Left ventricle myocardium inferior (tissue), 1 donor: ENCODE data around the gene TYMP. TPM values are rescaled to one million over a fixed set of nuclear protein-coding genes. Genes with fewer than 3 reads are reported as not detected.

Experiments used
- DNase-seq: peaks from one replicate; pipeline ENCODE4 v3.0.0-alpha.2; 2020
- H3K27ac ChIP-seq: fragments of 200-600 bp; replicated peaks from 2 replicates; pipeline ENCODE4 v1.8.0; 2021
- H3K27me3 ChIP-seq: fragments of 200-600 bp; 2 replicates; pipeline ENCODE4 v1.8.0; 2021; ENCODE audit warnings: low read depth
- H3K36me3 ChIP-seq: fragments of 200-600 bp; 2 replicates; pipeline ENCODE4 v1.8.0; 2021
- H3K4me1 ChIP-seq: fragments of 200-600 bp; 2 replicates; pipeline ENCODE4 v1.8.0; 2021
- H3K4me3 ChIP-seq: fragments of 200-600 bp; 2 replicates; pipeline ENCODE4 v1.8.0; 2021; ENCODE audit warnings: mild to moderate bottlenecking, moderate library complexity
- H3K9me3 ChIP-seq: fragments of 200-600 bp; replicated peaks from 2 replicates; pipeline ENCODE4 v1.8.0; 2021
- intact Hi-C: fragments of 100-400 bp; cut with micrococcal nuclease; formaldehyde crosslinking; loops from one replicate; pipeline ENCODE4 v1.11.0; 2022
- total RNA-seq: library from RNA; stranded (reverse); fragmentation: NEBNext Ultra II Directional; extraction: Animal tissue kit (Norgen Biotek cat#: 25700); gene quantifications from one replicate; pipeline ENCODE4 v1.2.1, GENCODE V29; 2021
- TF ChIP-seq, protein P1 (sequence below): fragments of 200-600 bp; IDR thresholded peaks from 2 replicates; pipeline ENCODE4 v1.8.0; 2021; ENCODE audit warnings: antibody characterized with exemption, mild to moderate bottlenecking, borderline replicate concordance
- donor health status: DM: no; HTN: yes; CAD: no; lungs with severe emphysema.

TYMP gene
- total RNA-seq, 1 donor from 2014 or later = 11.6 TPM

DNA sequence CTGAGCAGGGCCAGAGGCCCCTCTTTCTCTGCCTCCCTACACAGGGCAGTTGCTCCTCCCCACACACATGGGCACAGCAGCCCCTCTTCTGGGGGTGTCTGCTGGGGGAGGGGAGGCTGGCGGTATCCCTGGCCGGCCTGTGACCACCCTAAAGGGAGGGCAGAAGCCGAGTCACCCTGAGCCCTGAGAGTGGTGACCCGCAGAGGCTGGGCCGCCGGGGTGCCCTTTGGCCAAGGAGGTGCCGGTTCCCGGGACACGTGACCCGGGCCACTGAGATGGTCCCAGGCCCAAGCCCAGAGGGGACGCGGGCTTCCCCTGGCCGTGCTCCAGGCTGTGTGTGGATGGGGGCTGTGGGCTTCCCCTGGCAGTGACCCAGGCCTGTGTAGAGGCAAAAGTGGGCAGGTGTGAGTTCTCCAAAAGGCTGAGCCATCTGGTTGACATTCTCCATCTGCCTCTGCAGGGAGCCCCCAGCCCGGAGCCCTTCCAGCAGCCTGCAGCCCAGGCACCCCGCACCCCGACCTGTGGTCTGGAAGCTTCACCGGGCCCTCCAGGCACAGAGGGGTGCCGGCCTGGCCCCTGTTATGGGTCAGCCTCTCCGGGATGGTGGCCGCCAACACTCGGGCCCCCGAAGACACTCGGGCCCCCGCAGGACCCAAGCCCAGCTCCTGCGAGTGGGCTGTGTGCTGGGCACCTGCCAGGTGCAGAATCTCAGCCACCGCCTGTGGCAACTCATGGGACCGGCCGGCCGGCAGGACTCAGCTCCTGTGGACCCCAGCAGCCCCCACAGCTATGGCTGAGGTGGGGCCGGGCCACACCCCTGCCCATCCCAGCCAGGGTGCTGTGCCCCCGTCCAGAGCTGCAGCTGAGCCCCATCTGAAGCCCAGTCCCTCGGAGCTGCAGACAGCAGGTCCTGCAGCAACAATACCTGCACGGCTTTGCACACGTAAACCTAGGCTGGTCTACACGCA, 47.4 kb downstream of the TYMP start:
- H3K4me1 ChIP-seq = peaks cover 15% of the 10 kb centered on the region
- no peak for DNase-seq
- no peak overlapping the region for H3K27ac ChIP-seq
- intact Hi-C loops = no loop called here
- H3K9me3 ChIP-seq = no peaks in the 10 kb centered on the region
- peaks cover 93% of the 10 kb centered on the region for H3K27me3 ChIP-seq
- H3K4me3 ChIP-seq = peak overlapping the region; percentile 63
- no peaks in the 10 kb centered on the region for H3K36me3 ChIP-seq
- TF ChIP-seq, protein P1, sequence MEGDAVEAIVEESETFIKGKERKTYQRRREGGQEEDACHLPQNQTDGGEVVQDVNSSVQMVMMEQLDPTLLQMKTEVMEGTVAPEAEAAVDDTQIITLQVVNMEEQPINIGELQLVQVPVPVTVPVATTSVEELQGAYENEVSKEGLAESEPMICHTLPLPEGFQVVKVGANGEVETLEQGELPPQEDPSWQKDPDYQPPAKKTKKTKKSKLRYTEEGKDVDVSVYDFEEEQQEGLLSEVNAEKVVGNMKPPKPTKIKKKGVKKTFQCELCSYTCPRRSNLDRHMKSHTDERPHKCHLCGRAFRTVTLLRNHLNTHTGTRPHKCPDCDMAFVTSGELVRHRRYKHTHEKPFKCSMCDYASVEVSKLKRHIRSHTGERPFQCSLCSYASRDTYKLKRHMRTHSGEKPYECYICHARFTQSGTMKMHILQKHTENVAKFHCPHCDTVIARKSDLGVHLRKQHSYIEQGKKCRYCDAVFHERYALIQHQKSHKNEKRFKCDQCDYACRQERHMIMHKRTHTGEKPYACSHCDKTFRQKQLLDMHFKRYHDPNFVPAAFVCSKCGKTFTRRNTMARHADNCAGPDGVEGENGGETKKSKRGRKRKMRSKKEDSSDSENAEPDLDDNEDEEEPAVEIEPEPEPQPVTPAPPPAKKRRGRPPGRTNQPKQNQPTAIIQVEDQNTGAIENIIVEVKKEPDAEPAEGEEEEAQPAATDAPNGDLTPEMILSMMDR = no peak

DNA sequence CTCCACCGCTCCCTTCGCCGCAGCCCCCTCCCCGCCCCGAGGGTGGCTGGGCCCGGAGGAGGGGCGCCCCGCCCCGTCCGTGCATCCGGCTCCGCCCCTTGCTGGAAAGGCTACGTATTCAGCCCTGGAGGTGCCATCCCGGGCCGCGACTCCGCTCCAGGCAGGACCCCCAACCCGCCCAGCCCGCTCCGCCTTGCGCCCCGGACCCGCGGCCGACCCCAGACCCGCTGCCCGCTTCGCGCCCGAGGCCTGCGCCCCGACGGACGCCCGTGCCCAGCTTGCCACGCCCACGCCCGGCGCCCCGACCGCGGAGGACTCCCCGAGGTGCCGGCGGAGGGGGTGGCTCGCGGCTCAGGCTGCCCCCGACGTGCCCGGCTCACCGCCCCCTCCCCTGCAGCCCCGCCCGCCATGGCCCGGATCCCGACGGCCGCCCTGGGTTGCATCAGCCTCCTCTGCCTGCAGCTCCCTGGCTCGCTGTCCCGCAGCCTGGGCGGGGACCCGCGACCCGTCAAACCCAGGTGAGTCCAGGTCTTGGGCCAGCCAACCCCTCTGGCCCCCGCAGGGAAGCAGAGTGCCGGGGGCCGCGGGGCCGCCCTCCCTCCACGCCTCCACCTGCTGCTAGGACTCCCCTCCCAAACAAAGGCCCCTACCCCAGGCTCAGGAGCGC, 48.2 kb downstream of the TYMP start, which contains the start of gene ADM2:
Gene ADM2 (plus strand): TSS at position 104 of the 667 bp plus-strand sequence. CDS start 305 bp downstream, at position 409.
- TF ChIP-seq, protein P1 = no peak
- Histone ChIP-seq H3K36me3 (no peaks in the 10 kb centered on the region), H3K9me3 (no peaks in the 10 kb centered on the region), H3K27me3 (peaks cover 85% of the 10 kb centered on the region), H3K4me1 (peaks cover 15% of the 10 kb centered on the region), H3K4me3 (peak within 1 kb of the TSS; percentile 63), H3K27ac (no peak within 1 kb of the TSS)
- DNase-seq = no peak
- intact Hi-C loops = no loop called here

DNA sequence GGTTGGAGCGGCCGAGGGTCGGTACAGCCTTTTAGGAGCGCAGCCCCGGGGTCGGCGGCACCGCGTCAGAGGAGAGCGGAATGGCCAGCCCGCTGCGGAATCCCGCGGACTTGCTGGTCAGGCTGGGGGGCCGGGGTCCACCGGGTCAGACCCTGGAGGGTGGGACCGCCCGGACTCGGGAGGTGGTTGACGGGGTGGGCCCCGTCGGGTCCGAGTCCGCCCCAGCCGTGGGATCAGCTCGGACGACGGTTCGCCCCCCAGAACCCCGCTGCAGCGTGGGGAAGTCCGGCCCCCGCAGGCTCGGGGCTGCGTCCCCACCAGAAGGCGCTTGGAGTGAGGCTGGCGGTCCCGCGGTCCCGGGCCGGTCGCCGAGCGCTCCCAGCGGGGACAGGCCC, 48.8 kb downstream of the TYMP start:
- Histone ChIP-seq H3K4me3 (peak overlapping the region; percentile 63), H3K36me3 (no peaks in the 10 kb centered on the region), H3K4me1 (peaks cover 15% of the 10 kb centered on the region), H3K27ac (no peak overlapping the region), H3K27me3 (peaks cover 83% of the 10 kb centered on the region), H3K9me3 (no peaks in the 10 kb centered on the region)
- no peak for DNase-seq
- TF ChIP-seq, protein P1 = no peak
- intact Hi-C loops = no loop called here

DNA sequence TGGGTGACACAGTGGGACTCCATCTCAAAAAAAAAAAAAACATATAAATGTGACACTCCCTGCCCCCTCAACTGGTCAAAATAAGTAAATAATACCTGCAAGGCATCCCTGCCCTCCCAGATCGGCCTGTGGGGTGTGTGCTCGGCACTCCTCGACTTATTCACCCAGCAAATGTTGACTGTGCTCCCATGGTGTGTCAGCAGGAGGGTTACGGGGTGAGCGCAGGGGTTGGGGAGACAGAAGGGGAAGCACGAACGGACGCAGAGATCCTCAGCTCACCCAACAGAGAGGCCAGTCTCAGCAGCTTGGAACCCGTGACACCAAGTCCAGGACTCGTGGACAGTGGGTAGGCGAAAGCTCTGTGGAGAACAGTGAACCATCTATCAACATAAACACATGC, 50.1 kb downstream of the TYMP start:
- no peak overlapping the region for H3K4me3 ChIP-seq
- DNase-seq = no peak
- H3K36me3 ChIP-seq = no peaks in the 10 kb centered on the region
- peaks cover 22% of the 10 kb centered on the region for H3K4me1 ChIP-seq
- H3K9me3 ChIP-seq = no peaks in the 10 kb centered on the region
- peaks cover 70% of the 10 kb centered on the region for H3K27me3 ChIP-seq
- no peak overlapping the region for H3K27ac ChIP-seq
- TF ChIP-seq, protein P1 = no peak
- intact Hi-C loops = no loop called here

DNA sequence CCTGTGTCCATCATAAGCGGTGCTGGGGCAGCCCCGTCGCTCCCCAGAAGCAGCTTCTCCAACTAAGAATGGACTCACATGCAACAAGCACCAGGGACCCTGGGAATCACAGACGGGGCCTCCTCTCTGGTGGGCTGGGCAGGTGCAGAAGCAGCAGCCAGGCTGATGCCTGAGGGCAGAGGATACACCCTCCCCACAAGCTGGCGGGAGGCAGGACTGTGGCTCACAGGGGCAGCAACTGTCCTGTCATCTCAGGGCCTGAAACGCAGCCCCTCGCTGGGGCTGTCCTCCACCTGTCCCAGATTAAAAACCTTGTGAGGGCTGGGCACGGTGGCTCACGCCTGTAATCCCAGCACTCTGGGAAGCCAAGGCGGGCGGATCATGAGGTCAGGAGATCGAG, 51.9 kb downstream of the TYMP start:
- no peak for DNase-seq
- H3K27me3 ChIP-seq = peaks cover 52% of the 10 kb centered on the region
- no peak overlapping the region for H3K27ac ChIP-seq
- intact Hi-C loops = no loop called here
- no peaks in the 10 kb centered on the region for H3K36me3 ChIP-seq
- TF ChIP-seq, protein P1 = no peak
- H3K9me3 ChIP-seq = no peaks in the 10 kb centered on the region
- H3K4me1 ChIP-seq = peaks cover 39% of the 10 kb centered on the region
- H3K4me3 ChIP-seq = no peak overlapping the region
